ENCODE measurements around the gene UBE2B.
A peak's percentile ranks its signal among the peaks of the same experiment; 100 is the strongest.

Gene UBE2B

GRCh38 chr5:134383980-134384697 is 12.8 kb downstream of the UBE2B start:
- H3K9ac ChIP-seq (ENCODE audit: insufficient read length, low read depth), result no peak overlapping the region
- no peaks in the 10 kb centered on the region for H3K27me3 ChIP-seq (ENCODE audit: insufficient read depth, insufficient read length)
- H3K9me3 ChIP-seq (ENCODE audit: insufficient read depth, low read length), result no peaks in the 10 kb centered on the region
- no peaks in the 10 kb centered on the region for H3K4me1 ChIP-seq (ENCODE audit: insufficient read depth, insufficient read length)
- peaks cover 61% of the 10 kb centered on the region for H3K36me3 ChIP-seq (ENCODE audit: insufficient read depth, insufficient read length, low read length)
- no peak for DNase-seq (ENCODE audit: low read depth, low spot score)
- no peak for TF ChIP-seq YY1 (IDR thresholded peaks at IDR 0.05; ENCODE audit: insufficient read depth, insufficient read length)
- no peak for TF ChIP-seq SUZ12 (IDR thresholded peaks at IDR 0.05; ENCODE audit: extremely low read depth, insufficient read depth, insufficient read length)
- TF ChIP-seq ZNF274 (IDR thresholded peaks at IDR 0.05; ENCODE audit: low read depth, low read length), result no peak
- no peak overlapping the region for H3K4me3 ChIP-seq (ENCODE audit: insufficient read length, low read depth)

DNA sequence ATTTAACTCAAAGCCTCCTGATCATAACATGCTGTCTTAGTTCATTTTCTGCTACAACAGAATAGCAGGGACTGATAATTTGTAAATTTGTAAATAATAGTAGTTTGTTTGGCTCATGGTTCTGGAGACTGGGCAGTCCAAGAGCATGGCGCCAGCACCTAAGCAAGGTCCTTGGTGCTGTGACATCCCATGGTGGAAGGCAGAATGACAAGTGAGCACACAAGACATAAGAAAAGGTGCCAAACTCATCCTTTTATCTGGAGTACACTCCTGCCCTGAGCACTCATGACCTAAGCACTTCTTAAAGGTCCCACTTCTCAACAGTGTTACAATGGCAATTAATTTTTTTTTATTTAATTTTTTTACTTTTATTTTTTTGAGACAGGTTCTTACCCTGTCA is 16.1 kb downstream of the UBE2B start:
- H3K27me3 ChIP-seq (ENCODE audit: insufficient read depth, insufficient read length), result no peaks in the 10 kb centered on the region
- no peak overlapping the region for H3K9ac ChIP-seq (ENCODE audit: insufficient read length, low read depth)
- H3K36me3 ChIP-seq (ENCODE audit: insufficient read depth, insufficient read length, low read length), result peaks cover 57% of the 10 kb centered on the region
- DNase-seq (ENCODE audit: low read depth, low spot score), result no peak
- TF ChIP-seq YY1 (IDR thresholded peaks at IDR 0.05; ENCODE audit: insufficient read depth, insufficient read length) (no peak), SUZ12 (IDR thresholded peaks at IDR 0.05; ENCODE audit: extremely low read depth, insufficient read depth, insufficient read length) (no peak), ZNF274 (IDR thresholded peaks at IDR 0.05; ENCODE audit: low read depth, low read length) (no peak)
- H3K9me3 ChIP-seq (ENCODE audit: insufficient read depth, low read length), result no peaks in the 10 kb centered on the region
- no peaks in the 10 kb centered on the region for H3K4me1 ChIP-seq (ENCODE audit: insufficient read depth, insufficient read length)
- no peak overlapping the region for H3K4me3 ChIP-seq (ENCODE audit: insufficient read length, low read depth)

DNA sequence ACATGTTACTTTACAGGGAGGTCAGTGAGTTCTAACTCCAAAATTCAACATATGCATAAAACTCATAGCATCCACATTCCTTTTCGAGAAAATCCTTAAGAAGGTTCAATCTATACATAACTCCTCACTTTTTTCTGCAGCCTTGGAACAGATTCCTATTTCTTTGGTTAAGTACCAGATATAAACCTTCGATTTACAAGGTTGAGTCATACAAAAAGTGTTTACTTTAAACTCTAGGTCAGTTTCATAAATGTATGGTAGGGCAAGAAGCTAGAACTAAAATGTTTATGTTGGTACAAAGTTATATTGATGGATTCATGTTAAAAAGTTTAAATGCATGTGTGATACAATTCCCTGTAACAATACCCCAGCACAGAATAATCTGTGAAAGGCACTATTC is 20.9 kb downstream of the UBE2B start:
- DNase-seq (ENCODE audit: low read depth, low spot score), result no peak
- H3K4me3 ChIP-seq (ENCODE audit: insufficient read length, low read depth), result no peak overlapping the region
- no peaks in the 10 kb centered on the region for H3K9me3 ChIP-seq (ENCODE audit: insufficient read depth, low read length)
- no peak overlapping the region for H3K9ac ChIP-seq (ENCODE audit: insufficient read length, low read depth)
- H3K36me3 ChIP-seq (ENCODE audit: insufficient read depth, insufficient read length, low read length), result peaks cover 64% of the 10 kb centered on the region
- no peaks in the 10 kb centered on the region for H3K27me3 ChIP-seq (ENCODE audit: insufficient read depth, insufficient read length)
- no peak for TF ChIP-seq SUZ12 (IDR thresholded peaks at IDR 0.05; ENCODE audit: extremely low read depth, insufficient read depth, insufficient read length)
- TF ChIP-seq ZNF274 (IDR thresholded peaks at IDR 0.05; ENCODE audit: low read depth, low read length), result no peak
- no peak for TF ChIP-seq YY1 (IDR thresholded peaks at IDR 0.05; ENCODE audit: insufficient read depth, insufficient read length)
- H3K4me1 ChIP-seq (ENCODE audit: insufficient read depth, insufficient read length), result peaks cover 2% of the 10 kb centered on the region

GRCh38 chr5:134394932-134395331 is 23.6 kb downstream of the UBE2B start:
- Histone ChIP-seq H3K4me1 (ENCODE audit: insufficient read depth, insufficient read length) (peaks cover 2% of the 10 kb centered on the region), H3K9ac (ENCODE audit: insufficient read length, low read depth) (no peak overlapping the region), H3K27me3 (ENCODE audit: insufficient read depth, insufficient read length) (no peaks in the 10 kb centered on the region), H3K4me3 (ENCODE audit: insufficient read length, low read depth) (no peak overlapping the region), H3K36me3 (ENCODE audit: insufficient read depth, insufficient read length, low read length) (peaks cover 62% of the 10 kb centered on the region), H3K9me3 (ENCODE audit: insufficient read depth, low read length) (no peaks in the 10 kb centered on the region)
- DNase-seq (ENCODE audit: low read depth, low spot score), result peak; percentile 57
- no peak for TF ChIP-seq YY1 (IDR thresholded peaks at IDR 0.05; ENCODE audit: insufficient read depth, insufficient read length)
- no peak for TF ChIP-seq ZNF274 (IDR thresholded peaks at IDR 0.05; ENCODE audit: low read depth, low read length)
- TF ChIP-seq SUZ12 (IDR thresholded peaks at IDR 0.05; ENCODE audit: extremely low read depth, insufficient read depth, insufficient read length), result no peak

DNA sequence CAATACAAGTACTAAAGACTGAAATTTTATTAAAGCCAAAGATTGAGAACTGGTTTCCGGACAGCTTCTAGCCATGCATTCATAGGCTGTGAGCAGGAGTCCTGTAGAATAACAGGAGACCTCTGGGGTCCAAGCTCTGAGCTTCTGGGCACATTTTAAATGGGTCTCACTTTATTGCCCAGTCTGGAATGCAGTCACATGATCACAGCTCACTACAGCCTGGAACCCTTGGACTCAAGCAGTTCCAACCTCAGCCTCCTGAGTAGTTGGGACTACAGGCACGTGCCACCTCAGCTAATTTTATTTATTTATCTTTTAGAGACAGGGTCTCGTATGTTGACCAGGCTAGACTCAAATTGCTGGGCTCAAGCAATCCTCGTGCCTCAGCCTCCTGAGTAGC is 24.9 kb downstream of the UBE2B start:
- H3K27me3 ChIP-seq (ENCODE audit: insufficient read depth, insufficient read length), result no peaks in the 10 kb centered on the region
- peaks cover 2% of the 10 kb centered on the region for H3K4me1 ChIP-seq (ENCODE audit: insufficient read depth, insufficient read length)
- H3K9ac ChIP-seq (ENCODE audit: insufficient read length, low read depth), result no peak overlapping the region
- peaks cover 51% of the 10 kb centered on the region for H3K36me3 ChIP-seq (ENCODE audit: insufficient read depth, insufficient read length, low read length)
- H3K9me3 ChIP-seq (ENCODE audit: insufficient read depth, low read length), result no peaks in the 10 kb centered on the region
- TF ChIP-seq SUZ12 (IDR thresholded peaks at IDR 0.05; ENCODE audit: extremely low read depth, insufficient read depth, insufficient read length), result no peak
- no peak for TF ChIP-seq YY1 (IDR thresholded peaks at IDR 0.05; ENCODE audit: insufficient read depth, insufficient read length)
- TF ChIP-seq ZNF274 (IDR thresholded peaks at IDR 0.05; ENCODE audit: low read depth, low read length), result no peak
- no peak for DNase-seq (ENCODE audit: low read depth, low spot score)
- no peak overlapping the region for H3K4me3 ChIP-seq (ENCODE audit: insufficient read length, low read depth)

DNA sequence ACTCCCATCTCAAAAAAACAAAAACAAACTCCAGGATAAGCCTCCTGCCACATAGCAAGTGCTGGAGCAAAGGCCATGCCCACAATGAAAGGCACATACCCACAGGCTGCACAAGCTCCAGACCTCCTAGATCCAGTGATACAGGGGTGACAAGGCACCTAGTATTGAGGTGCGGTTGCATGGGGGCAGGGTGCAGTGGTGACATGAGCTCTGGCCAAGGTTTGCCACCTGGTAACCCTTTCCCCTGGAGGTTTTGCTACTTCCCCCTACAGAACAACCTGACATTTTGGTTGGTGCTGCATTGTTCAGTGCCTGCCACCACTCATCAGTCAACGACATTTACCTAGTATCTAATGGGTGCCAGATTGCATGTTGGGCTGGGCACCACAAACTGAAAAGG is 25.8 kb downstream of the UBE2B start:
- no peak for DNase-seq (ENCODE audit: low read depth, low spot score)
- Histone ChIP-seq H3K4me3 (ENCODE audit: insufficient read length, low read depth) (no peak overlapping the region), H3K36me3 (ENCODE audit: insufficient read depth, insufficient read length, low read length) (peaks cover 51% of the 10 kb centered on the region), H3K9me3 (ENCODE audit: insufficient read depth, low read length) (no peaks in the 10 kb centered on the region), H3K4me1 (ENCODE audit: insufficient read depth, insufficient read length) (peaks cover 2% of the 10 kb centered on the region), H3K9ac (ENCODE audit: insufficient read length, low read depth) (no peak overlapping the region), H3K27me3 (ENCODE audit: insufficient read depth, insufficient read length) (no peaks in the 10 kb centered on the region)
- TF ChIP-seq SUZ12 (IDR thresholded peaks at IDR 0.05; ENCODE audit: extremely low read depth, insufficient read depth, insufficient read length) (no peak), YY1 (IDR thresholded peaks at IDR 0.05; ENCODE audit: insufficient read depth, insufficient read length) (no peak), ZNF274 (IDR thresholded peaks at IDR 0.05; ENCODE audit: low read depth, low read length) (no peak)

DNA sequence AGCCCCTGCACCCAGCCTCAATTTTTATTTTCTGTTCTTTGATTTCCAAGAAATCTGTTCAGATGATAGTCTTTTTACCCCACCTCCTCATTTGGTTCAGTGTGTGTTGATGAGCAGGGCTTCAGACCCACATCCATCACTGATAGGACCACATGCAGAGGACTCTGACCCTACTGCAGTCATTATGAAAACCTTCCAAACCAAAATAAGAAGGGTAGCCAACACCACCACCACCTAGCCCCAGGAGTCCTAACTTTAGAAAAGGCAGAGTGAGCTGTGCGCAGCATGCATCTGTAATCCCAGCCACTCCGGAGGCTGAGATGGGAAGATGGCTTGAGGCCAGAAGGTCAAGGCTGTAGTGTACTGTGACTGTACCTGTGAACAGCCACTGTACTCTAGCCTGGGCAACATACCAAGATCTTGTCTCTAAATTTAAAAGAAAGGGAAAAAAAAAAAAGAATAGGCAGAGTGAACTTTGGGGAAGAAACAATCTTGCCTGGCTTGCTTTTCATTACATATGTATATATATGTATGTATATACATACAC is 27.3 kb downstream of the UBE2B start:
- H3K36me3 ChIP-seq (ENCODE audit: insufficient read depth, insufficient read length, low read length), result peaks cover 46% of the 10 kb centered on the region
- no peak overlapping the region for H3K9ac ChIP-seq (ENCODE audit: insufficient read length, low read depth)
- peaks cover 2% of the 10 kb centered on the region for H3K4me1 ChIP-seq (ENCODE audit: insufficient read depth, insufficient read length)
- no peaks in the 10 kb centered on the region for H3K9me3 ChIP-seq (ENCODE audit: insufficient read depth, low read length)
- no peak overlapping the region for H3K4me3 ChIP-seq (ENCODE audit: insufficient read length, low read depth)
- DNase-seq (ENCODE audit: low read depth, low spot score), result no peak
- no peaks in the 10 kb centered on the region for H3K27me3 ChIP-seq (ENCODE audit: insufficient read depth, insufficient read length)
- TF ChIP-seq YY1 (IDR thresholded peaks at IDR 0.05; ENCODE audit: insufficient read depth, insufficient read length) (no peak), ZNF274 (IDR thresholded peaks at IDR 0.05; ENCODE audit: low read depth, low read length) (no peak), SUZ12 (IDR thresholded peaks at IDR 0.05; ENCODE audit: extremely low read depth, insufficient read depth, insufficient read length) (no peak)
